HK-2 (cell line): ENCODE measurements around the gene SERPIND1.
"Not testable (repeated sequence)": the region's sequence is repeated elsewhere in the genome, so short reads cannot be mapped to it uniquely, and the experiment has no call there.

ENCODE experiments used
- DNase-seq: peaks from one replicate; pipeline ENCODE4 v3.0.0-alpha.2; 2018; ENCODE audit not compliant: unreplicated experiment

SERPIND1 gene

GRCh38 chr22:20773793-20774212, at the start of gene SERPIND1:
SERPIND1 (plus strand) TSS chr22:20774113; CDS start chr22:20779313, 5,200 bp downstream.
- DNase-seq, result no peak

GRCh38 chr22:20724676-20725454, 49.0 kb upstream of the SERPIND1 start:
- DNase-seq, result no peak

- DNase-seq, result no peak
These were observed 47.8 kb upstream of the SERPIND1 start for GRCh38 chr22:20725987-20726558.

- no peak for DNase-seq
These were observed 46.5 kb upstream of the SERPIND1 start for GRCh38 chr22:20727118-20728015.

GRCh38 chr22:20728523-20729190, 45.3 kb upstream of the SERPIND1 start:
- no peak for DNase-seq

- no peak for DNase-seq
These were observed 44.7 kb upstream of the SERPIND1 start for GRCh38 chr22:20729194-20729593.

GRCh38 chr22:20732431-20732830, 41.5 kb upstream of the SERPIND1 start:
- not testable (repeated sequence) for DNase-seq

GRCh38 chr22:20735356-20736162, 38.4 kb upstream of the SERPIND1 start:
- DNase-seq, result not testable (repeated sequence)

- not testable (repeated sequence) for DNase-seq
These were observed 37.0 kb upstream of the SERPIND1 start for GRCh38 chr22:20736891-20737290.

- no peak for DNase-seq
These were observed 35.4 kb upstream of the SERPIND1 start for GRCh38 chr22:20738394-20739089.

- no peak for DNase-seq
These were observed 33.5 kb upstream of the SERPIND1 start for GRCh38 chr22:20740222-20740951.

GRCh38 chr22:20741008-20741633, 32.8 kb upstream of the SERPIND1 start:
- no peak for DNase-seq

- peak; percentile 14 for DNase-seq
These were observed 32.0 kb upstream of the SERPIND1 start for GRCh38 chr22:20741634-20742581.

- DNase-seq, result no peak
These were observed 31.1 kb upstream of the SERPIND1 start for GRCh38 chr22:20742764-20743163.

- no peak for DNase-seq
These were observed 29.5 kb upstream of the SERPIND1 start for GRCh38 chr22:20744456-20744855.

- DNase-seq, result no peak
These were observed 28.8 kb upstream of the SERPIND1 start for GRCh38 chr22:20745119-20745518.

GRCh38 chr22:20746431-20747189, 27.3 kb upstream of the SERPIND1 start:
- no peak for DNase-seq
